DOHH2 (cell line): ENCODE data around the gene ZNF805.

ENCODE experiments used
- CTCF ChIP-seq: fragments of 200-600 bp; sonication (generic); IDR thresholded peaks from one replicate; pipeline ENCODE4 v1.5.1; 2014; ENCODE audit warnings: antibody characterized with exemption, mild to moderate bottlenecking, low read depth, low read length; ENCODE audit not compliant: poor library complexity, severe bottlenecking
- EZH2phosphoT487 ChIP-seq: fragments of 200-600 bp; sonication (generic); IDR thresholded peaks from 2 replicates; pipeline ENCODE4 v1.6.1; 2017; ENCODE audit warnings: borderline replicate concordance, mild to moderate bottlenecking, antibody characterized with exemption, low read length, moderate library complexity, mixed read lengths

DNA sequence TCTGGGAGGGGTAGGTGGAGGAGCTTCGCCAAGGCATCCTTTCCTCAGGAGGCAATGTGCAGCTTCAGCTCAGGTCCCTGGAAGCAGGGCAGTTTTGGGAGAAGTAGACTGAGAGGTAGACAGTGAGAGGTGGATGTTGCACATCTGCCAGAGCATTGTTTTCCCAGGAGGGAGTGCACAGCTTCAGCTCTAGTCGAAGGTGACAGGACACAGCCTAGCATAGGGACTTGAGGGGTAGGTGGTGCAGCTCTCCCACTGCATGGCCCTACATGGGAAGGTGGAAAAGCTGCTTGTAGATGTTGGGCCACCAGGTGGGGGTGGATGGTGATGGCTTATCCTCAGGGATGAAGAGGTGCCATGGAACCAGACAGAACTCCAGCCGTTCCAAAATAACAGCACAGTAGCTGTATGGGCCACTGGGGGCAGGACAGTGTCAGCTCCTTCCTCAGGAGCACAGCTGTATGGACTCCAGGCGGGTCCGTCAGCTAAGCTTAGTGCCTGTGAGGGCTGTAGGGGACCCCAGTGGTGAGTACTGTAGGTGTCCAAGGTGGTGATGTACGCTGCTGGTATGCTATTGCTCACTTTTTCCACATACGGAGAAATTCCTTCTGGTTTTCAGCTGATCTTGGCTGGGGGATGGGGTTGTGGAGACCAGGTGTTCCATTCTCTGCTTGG, 62.4 kb downstream of the ZNF805 start:
- TF ChIP-seq CTCF = no peak
- TF ChIP-seq EZH2phosphoT487 = no peak
